ENCODE measurements around the gene DHRS11. TPM values are rescaled to one million over a fixed set of nuclear protein-coding genes. Genes with fewer than 3 reads are reported as not detected.
A peak's percentile ranks its signal among the peaks of the same experiment; 100 is the strongest.

Gene DHRS11
- total and polyA plus RNA-seq, 2 of the 8 experiments (the other 6 are each of a cell fraction or from before 2014, with no cell fraction given) = 29.5 to 63.3 TPM

DNA sequence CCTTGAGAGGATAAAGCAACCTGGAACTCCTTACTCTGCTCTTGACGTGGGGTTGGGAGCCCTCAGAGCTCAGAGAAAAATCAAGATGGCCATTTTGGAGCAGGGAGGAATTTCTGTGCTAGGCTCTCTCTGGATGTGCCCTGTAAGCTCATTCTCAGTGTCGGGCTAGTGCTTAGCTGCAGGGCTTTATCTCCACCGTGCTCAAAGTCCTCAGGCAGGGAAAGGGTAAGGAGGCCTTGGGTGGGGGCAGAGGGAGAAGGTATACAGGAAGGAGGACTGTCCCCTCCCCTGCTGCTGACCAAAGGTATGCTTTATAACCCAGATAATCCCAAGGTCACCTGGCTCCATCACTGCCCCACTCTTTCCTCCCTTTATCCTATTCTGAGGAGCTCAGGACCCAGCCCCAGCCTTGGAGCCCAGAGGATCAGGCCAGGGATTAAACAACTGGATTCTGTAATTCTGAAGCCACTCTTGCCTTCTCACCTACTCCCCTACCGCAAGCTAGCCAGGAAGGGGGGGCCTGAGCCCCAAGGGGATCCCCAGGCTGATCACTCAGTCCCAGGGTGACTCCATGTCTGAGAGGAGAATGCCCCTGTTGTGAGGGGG is 1.1 kb downstream of the DHRS11 start:
- H4K5ac ChIP-seq (ENCODE audit: insufficient read length, low read depth, low read length) = peak overlapping the region; percentile 17
- 0 out of 2 replicates have a peak overlapping the region, but pooled peaks have one; percentile 6 for H2AK5ac ChIP-seq (ENCODE audit: low read depth, low read length)
- 0 out of 2 replicates have a peak overlapping the region, but pooled peaks have one; percentile 68 for H2BK20ac ChIP-seq (ENCODE audit: low read length)
- peaks cover 0 to 2% of the 10 kb centered on the region in 2 experiments for H4K20me1 ChIP-seq (replicated peaks in 1 of 2; ENCODE audit: control insufficient read depth in 1 of 2, insufficient read depth in 2 of 2, low read length in 2 of 2)
- H2BK120ac ChIP-seq (replicated peaks; ENCODE audit: low read depth, low read length) = no peak overlapping the region
- H2BK5ac ChIP-seq (ENCODE audit: low read depth, low read length) = peak overlapping the region; percentile 89
- no peak overlapping the region for H3K56ac ChIP-seq (replicated peaks; ENCODE audit: insufficient read length, low read depth, low read length)
- H3K4me2 ChIP-seq (ENCODE audit: insufficient read depth in 1 of 2, low read depth in 2 of 2, low read length in 2 of 2) = peak overlapping the region; percentile 73 to 84
- WGBS, 2 experiments (ENCODE audit: extremely low coverage in 1 of 2, insufficient coverage in 1 of 2, insufficient read length in 1 of 2, insufficient replicate concordance in 2 of 2, low coverage in 1 of 2, low lambda C conversion rate in 2 of 2, missing lambda C conversion rate in 1 of 2) = 20% methylated on average over 4 of the region's 4 CpGs; no CpG with 5 or more reads in 1 of the 2 experiments
- peaks cover 7% of the 10 kb centered on the region for H3K23me2 ChIP-seq (ENCODE audit: low read depth, low read length)
- H3K79me1 ChIP-seq (ENCODE audit: low read depth, low read length) = peaks cover 3% of the 10 kb centered on the region; the same call in 1 of the 2 replicates
- H2BK15ac ChIP-seq (ENCODE audit: low read length) = peak overlapping the region; percentile 65; the same call in 1 of the 2 replicates
- no peaks in the 10 kb centered on the region for H3K9me3 ChIP-seq (ENCODE audit: insufficient read depth in 2 of 2, low read depth in 1 of 2, low read length in 1 of 2)
- no peak for TF ChIP-seq HDAC6 (IDR thresholded peaks at IDR 0.05; ENCODE audit: low read depth, low read length)
- 0 out of 2 replicates have a peak, but pooled peaks have one; percentile 71 for TF ChIP-seq YY1 (IDR thresholded peaks at IDR 0.05; ENCODE audit: low read depth, low read length)
- H2BK12ac ChIP-seq (ENCODE audit: low read depth, low read length) = 0 out of 2 replicates have a peak overlapping the region, but pooled peaks have one; percentile 10
- DNase-seq (ENCODE audit: low read depth in 1 of 2, low spot score in 2 of 2) (no peak), FAIRE-seq (no peak)
- peak overlapping the region in 3 of 4 experiments; percentile 23 to 34 (median 29); a peak in 3 of 7 replicates for H3K9ac ChIP-seq (replicated peaks in 1 of 4; ENCODE audit: extremely low read depth in 1 of 4, low read depth in 3 of 4, low read length in 3 of 4)
- H2AFZ ChIP-seq (ENCODE audit: low read length) = no peak overlapping the region
- no peak overlapping the region for H3K14ac ChIP-seq (ENCODE audit: insufficient read length)
- peaks cover 0 to 15% (median 11%) of the 10 kb centered on the region in 4 experiments; a peak in 5 of 7 replicates for H3K4me1 ChIP-seq (replicated peaks in 1 of 4; ENCODE audit: control insufficient read depth in 3 of 4, insufficient read depth in 4 of 4, low read length in 3 of 4)
- H3K4ac ChIP-seq (replicated peaks; ENCODE audit: insufficient read length, low read depth, low read length) = peak overlapping the region; percentile 3
- POLR2A ChIA-PET (ENCODE audit: partially characterized antibody) = interaction anchor here (0.7 to 6.4 kb wide), 8 partner anchors 9 to 104 kb away, joined by 3 to 55 read pairs (median 8); partner anchors contain the start of genes GGNBP2, MRM1, MYO19 and PIGW
- H3K36me3 ChIP-seq (ENCODE audit: control insufficient read depth in 2 of 4, insufficient read depth in 4 of 4, low read length in 3 of 4) = peaks cover 1 to 14% (median 3%) of the 10 kb centered on the region in 4 experiments; a peak in 6 of 8 replicates
- peak overlapping the region; percentile 51; the same call in 1 of the 2 replicates for H3K18ac ChIP-seq (ENCODE audit: extremely low read depth, low read length)
- H3K4me3 ChIP-seq (ENCODE audit: extremely low read depth in 1 of 4, insufficient read depth in 2 of 4, low read depth in 3 of 4, low read length in 4 of 4) = peak overlapping the region; percentile 52 to 93 (median 76)
- CTCF ChIA-PET (ENCODE audit: partially characterized antibody) = interaction anchor here (0.7 to 3.2 kb wide), 5 partner anchors 9 to 455 kb away, joined by 3 to 18 read pairs (median 3); partner anchors contain the start of gene MRM1
- no peak overlapping the region for H4K8ac ChIP-seq (ENCODE audit: extremely low read depth, insufficient read depth, low read length)
- no peak overlapping the region for H4K91ac ChIP-seq (replicated peaks; ENCODE audit: insufficient read length, low read length)
- H3K27me3 ChIP-seq (replicated peaks in 1 of 4; ENCODE audit: control insufficient read depth in 3 of 4, extremely low read depth in 1 of 4, insufficient read depth in 3 of 4, low read length in 3 of 4) = no peaks in the 10 kb centered on the region
- no peak overlapping the region for H3K23ac ChIP-seq (ENCODE audit: insufficient read length)
- peaks cover 5 to 16% of the 10 kb centered on the region in 2 experiments; a peak in 3 of 4 replicates for H3K79me2 ChIP-seq (ENCODE audit: control insufficient read depth in 1 of 2, insufficient read depth in 2 of 2, low read length in 2 of 2)
- H3K27ac ChIP-seq (ENCODE audit: low read depth, low read length) = peak overlapping the region; percentile 45
